Neural progenitor cell (in vitro differentiated cells): ENCODE data around the gene HAPSTR1.

Experiments
- CTCF ChIP-seq: fragments of 200-600 bp; sonication (generic); IDR thresholded peaks from 2 replicates; pipeline ENCODE4 v1.5.1; 2017; ENCODE audit warnings: antibody characterized with exemption, mild to moderate bottlenecking
- EZH2 ChIP-seq: fragments of 200-600 bp; sonication (generic); IDR thresholded peaks from 2 replicates; pipeline ENCODE4 v1.6.1; 2017; ENCODE audit warnings: antibody characterized with exemption, mild to moderate bottlenecking, moderate library complexity

- TF ChIP-seq CTCF (no peak), EZH2 (no peak)
Measured at GRCh38 chr16:9068886-9069285, 22.6 kb upstream of the HAPSTR1 start.
